ENCODE results near the gene LIN9. TPM values are rescaled to one million over a fixed set of nuclear protein-coding genes. Genes with fewer than 3 reads are reported as not detected.

The LIN9 gene
- total RNA-seq, 2 experiments from 2014 or later = 1.3 to 1.5 TPM

- POLR2A ChIA-PET = no interaction called here
- no peak overlapping the region for H3K4me3 Mint-ChIP-seq
These were observed 91.7 kb downstream of the LIN9 start for GRCh38 chr1:226217273-226217672.

GRCh38 chr1:226216056-226216455, 92.9 kb downstream of the LIN9 start:
- H3K9me3 Mint-ChIP-seq = no peaks in the 10 kb centered on the region
- no peaks in the 10 kb centered on the region for H3K4me1 Mint-ChIP-seq (ENCODE audit: low read depth)
- ATAC-seq (ENCODE audit: poor library complexity) (no peak), DNase-seq (no peak)
- no peaks in the 10 kb centered on the region for H3K9me3 ChIP-seq (ENCODE audit: control insufficient read depth in 1 of 2, insufficient read depth in 1 of 2, low read length in 2 of 2)
- POLR2A ChIA-PET = no interaction called here
- CTCF ChIA-PET = no interaction called here
- no peak overlapping the region for H3K4me3 Mint-ChIP-seq
- intact Hi-C loops (cut with DNase I, micrococcal nuclease) = no loop called here
- TF ChIP-seq CTCF (IDR thresholded peaks at IDR 0.05) = no peak
- H3K36me3 Mint-ChIP-seq (ENCODE audit: low read depth) = no peaks in the 10 kb centered on the region
- no peak overlapping the region for H3K27ac Mint-ChIP-seq
- H3K4me1 ChIP-seq (ENCODE audit: insufficient read depth, low read length) = no peaks in the 10 kb centered on the region
- no peaks in the 10 kb centered on the region for H3K27me3 ChIP-seq (ENCODE audit: control insufficient read depth in 1 of 2, insufficient read depth in 2 of 2, low read length in 2 of 2)
- peaks cover 10% of the 10 kb centered on the region for H3K27me3 Mint-ChIP-seq
- H3K36me3 ChIP-seq (ENCODE audit: insufficient read depth, low read length) = no peaks in the 10 kb centered on the region
- H3K4me3 ChIP-seq (ENCODE audit: low read length) = no peak overlapping the region
- H3K27ac ChIP-seq (ENCODE audit: low read depth in 1 of 2, low read length in 2 of 2) = no peak overlapping the region

More at GRCh38 chr1:226217273-226217672, 91.7 kb downstream of the LIN9 start:
- H3K27me3 Mint-ChIP-seq = peaks cover 18% of the 10 kb centered on the region
- Histone ChIP-seq H3K9me3 (ENCODE audit: control insufficient read depth in 1 of 2, insufficient read depth in 1 of 2, low read length in 2 of 2) (no peaks in the 10 kb centered on the region), H3K36me3 (ENCODE audit: insufficient read depth, low read length) (no peaks in the 10 kb centered on the region), H3K4me3 (ENCODE audit: low read length) (no peak overlapping the region), H3K27ac (ENCODE audit: low read depth in 1 of 2, low read length in 2 of 2) (no peak overlapping the region), H3K27me3 (ENCODE audit: control insufficient read depth in 1 of 2, insufficient read depth in 2 of 2, low read length in 2 of 2) (peaks cover 0 to 2% of the 10 kb centered on the region in 2 experiments), H3K4me1 (ENCODE audit: insufficient read depth, low read length) (no peaks in the 10 kb centered on the region)
- no peaks in the 10 kb centered on the region for H3K36me3 Mint-ChIP-seq (ENCODE audit: low read depth)
- intact Hi-C loops (cut with DNase I, micrococcal nuclease) = no loop called here
- TF ChIP-seq CTCF (IDR thresholded peaks at IDR 0.05) = no peak
- CTCF ChIA-PET = no interaction called here
- ATAC-seq (ENCODE audit: poor library complexity) (no peak), DNase-seq (no peak)
- H3K9me3 Mint-ChIP-seq = no peaks in the 10 kb centered on the region
- H3K27ac Mint-ChIP-seq = no peak overlapping the region
- no peaks in the 10 kb centered on the region for H3K4me1 Mint-ChIP-seq (ENCODE audit: low read depth)

- Mint-ChIP-seq H3K27ac (no peak overlapping the region), H3K9me3 (no peaks in the 10 kb centered on the region), H3K4me1 (ENCODE audit: low read depth) (no peaks in the 10 kb centered on the region), H3K36me3 (ENCODE audit: low read depth) (no peaks in the 10 kb centered on the region), H3K4me3 (no peak overlapping the region), H3K27me3 (peaks cover 5% of the 10 kb centered on the region)
- Histone ChIP-seq H3K27me3 (ENCODE audit: control insufficient read depth in 1 of 2, insufficient read depth in 2 of 2, low read length in 2 of 2) (no peaks in the 10 kb centered on the region), H3K36me3 (ENCODE audit: insufficient read depth, low read length) (no peaks in the 10 kb centered on the region), H3K4me3 (ENCODE audit: low read length) (no peak overlapping the region), H3K4me1 (ENCODE audit: insufficient read depth, low read length) (no peaks in the 10 kb centered on the region), H3K27ac (ENCODE audit: low read depth in 1 of 2, low read length in 2 of 2) (no peak overlapping the region), H3K9me3 (ENCODE audit: control insufficient read depth in 1 of 2, insufficient read depth in 1 of 2, low read length in 2 of 2) (no peaks in the 10 kb centered on the region)
- CTCF ChIA-PET = no interaction called here
- ATAC-seq (ENCODE audit: poor library complexity) = no peak
- intact Hi-C loops (cut with DNase I, micrococcal nuclease) = no loop called here
- POLR2A ChIA-PET = no interaction called here
- TF ChIP-seq CTCF (IDR thresholded peaks at IDR 0.05) = no peak
- no peak for DNase-seq
These were observed 93.7 kb downstream of the LIN9 start for GRCh38 chr1:226215239-226215638.

Measured in CD4-positive, alpha-beta T cell (primary cell).